GM18517 (cell line): ENCODE measurements around the gene B4GALT1.

ENCODE experiments used
- ATAC-seq: cut with Tn5 transposase; IDR thresholded peaks from one replicate; pipeline ENCODE4 v1.9.1; 2021; ENCODE audit warnings: mild to moderate bottlenecking, moderate library complexity; ENCODE audit not compliant: unreplicated experiment

B4GALT1 gene

GRCh38 chr9:33142535-33142934 lies 24.6 kb downstream of the B4GALT1 start:
- peak; percentile 43 for ATAC-seq

- ATAC-seq: no peak
Measured at GRCh38 chr9:33140401-33141360, 26.5 kb downstream of the B4GALT1 start.

- ATAC-seq: no peak
Measured at GRCh38 chr9:33139421-33140228, 27.5 kb downstream of the B4GALT1 start.

- no peak for ATAC-seq
Measured at GRCh38 chr9:33138768-33139167, 28.4 kb downstream of the B4GALT1 start.

- ATAC-seq: no peak
Measured at GRCh38 chr9:33137781-33138264, 29.3 kb downstream of the B4GALT1 start.

- ATAC-seq: peak; percentile 44
Measured at GRCh38 chr9:33136721-33137670, 30.1 kb downstream of the B4GALT1 start.

- no peak for ATAC-seq
Measured at GRCh38 chr9:33135470-33135958, 31.6 kb downstream of the B4GALT1 start.

- ATAC-seq: no peak
Measured at GRCh38 chr9:33135031-33135461, 32.1 kb downstream of the B4GALT1 start.

- no peak for ATAC-seq
Measured at GRCh38 chr9:33133186-33133585, 34.0 kb downstream of the B4GALT1 start.

- ATAC-seq: no peak
Measured at GRCh38 chr9:33131790-33132772, 35.1 kb downstream of the B4GALT1 start.

- ATAC-seq: no peak
Measured at GRCh38 chr9:33130961-33131789, 36.0 kb downstream of the B4GALT1 start.

- peak; percentile 78 for ATAC-seq
Measured at GRCh38 chr9:33129886-33130881, 37.0 kb downstream of the B4GALT1 start.

GRCh38 chr9:33129251-33129885 lies 37.8 kb downstream of the B4GALT1 start:
- ATAC-seq: no peak

- no peak for ATAC-seq
Measured at GRCh38 chr9:33128570-33128969, 38.6 kb downstream of the B4GALT1 start.

GRCh38 chr9:33127881-33128280 lies 39.3 kb downstream of the B4GALT1 start:
- ATAC-seq: no peak
